Loucy (cell line): ENCODE results near the gene SLC6A11.

Experiments
- H2AFZ ChIP-seq: fragments of 200-600 bp; sonication (generic); 2 replicates; pipeline ENCODE4 v1.6.0; 2016; ENCODE audit warnings: antibody characterized with exemption, mild to moderate bottlenecking, low read length, moderate library complexity
- H3F3A ChIP-seq: fragments of 200-600 bp; 2 replicates; pipeline ENCODE4 v1.6.0; 2016; ENCODE audit warnings: antibody characterized with exemption, low read depth, mild to moderate bottlenecking
- H3K27me3 ChIP-seq: fragments of 200-600 bp; sonication (generic); 2 replicates; pipeline ENCODE4 v1.6.1; 2014; ENCODE audit warnings: low read length, mild to moderate bottlenecking; ENCODE audit not compliant: insufficient read depth, poor library complexity, severe bottlenecking
- H3K36me3 ChIP-seq: fragments of 200-600 bp; sonication (generic); 2 replicates; pipeline ENCODE4 v1.6.1; 2016; ENCODE audit warnings: low read length; ENCODE audit not compliant: insufficient read depth
- H3K4me1 ChIP-seq: fragments of 200-600 bp; sonication (generic); 2 replicates; pipeline ENCODE4 v1.5.1; 2014; ENCODE audit warnings: low read length, mild to moderate bottlenecking; ENCODE audit not compliant: insufficient read depth, poor library complexity, severe bottlenecking
- H3K4me2 ChIP-seq: fragments of 200-600 bp; sonication (generic); 2 replicates; pipeline ENCODE4 v1.6.0; 2014; ENCODE audit warnings: antibody characterized with exemption, low read length, low read depth, mild to moderate bottlenecking; ENCODE audit not compliant: poor library complexity, severe bottlenecking
- H3K4me3 ChIP-seq: fragments of 200-600 bp; sonication (generic); 2 replicates; pipeline ENCODE4 v1.5.1; 2014; ENCODE audit warnings: low read length, mild to moderate bottlenecking, mixed read lengths; ENCODE audit not compliant: poor library complexity, severe bottlenecking
- H3K79me2 ChIP-seq: fragments of 200-600 bp; sonication (generic); 2 replicates; pipeline ENCODE4 v1.6.1; 2014; ENCODE audit warnings: low read length; ENCODE audit not compliant: insufficient read depth
- H3K9ac ChIP-seq: fragments of 200-600 bp; sonication (generic); 2 replicates; pipeline ENCODE4 v1.6.0; 2014; ENCODE audit warnings: mild to moderate bottlenecking, low read depth, low read length, moderate library complexity; ENCODE audit not compliant: poor library complexity, severe bottlenecking
- H3K9me2 ChIP-seq: fragments of 200-600 bp; sonication (generic); replicated peaks from 2 replicates; pipeline ENCODE4 v1.6.1; 2016; ENCODE audit warnings: low read depth, low read length, mixed read lengths
- H3K9me3 ChIP-seq: fragments of 200-600 bp; sonication (generic); 2 replicates; pipeline ENCODE4 v1.6.1; 2014; ENCODE audit warnings: mild to moderate bottlenecking, antibody characterized with exemption, low read length, low read depth; ENCODE audit not compliant: insufficient read depth
- H4K20me1 ChIP-seq: fragments of 200-600 bp; sonication (generic); 2 replicates; pipeline ENCODE4 v1.6.0; 2014; ENCODE audit warnings: antibody characterized with exemption, low read length, mild to moderate bottlenecking; ENCODE audit not compliant: insufficient read depth, poor library complexity, severe bottlenecking
- EZH2phosphoT487 ChIP-seq: fragments of 200-600 bp; IDR thresholded peaks from 2 replicates; pipeline ENCODE4 v1.6.1; 2018; ENCODE audit warnings: antibody characterized with exemption, mild to moderate bottlenecking, moderate library complexity, borderline replicate concordance
- TF ChIP-seq, protein P1 (sequence below): fragments of 200-600 bp; sonication (generic); conservative IDR thresholded peaks from 2 replicates; pipeline ENCODE4 v1.5.1; 2014; ENCODE audit warnings: mild to moderate bottlenecking, antibody characterized with exemption, low read length

The SLC6A11 gene

DNA sequence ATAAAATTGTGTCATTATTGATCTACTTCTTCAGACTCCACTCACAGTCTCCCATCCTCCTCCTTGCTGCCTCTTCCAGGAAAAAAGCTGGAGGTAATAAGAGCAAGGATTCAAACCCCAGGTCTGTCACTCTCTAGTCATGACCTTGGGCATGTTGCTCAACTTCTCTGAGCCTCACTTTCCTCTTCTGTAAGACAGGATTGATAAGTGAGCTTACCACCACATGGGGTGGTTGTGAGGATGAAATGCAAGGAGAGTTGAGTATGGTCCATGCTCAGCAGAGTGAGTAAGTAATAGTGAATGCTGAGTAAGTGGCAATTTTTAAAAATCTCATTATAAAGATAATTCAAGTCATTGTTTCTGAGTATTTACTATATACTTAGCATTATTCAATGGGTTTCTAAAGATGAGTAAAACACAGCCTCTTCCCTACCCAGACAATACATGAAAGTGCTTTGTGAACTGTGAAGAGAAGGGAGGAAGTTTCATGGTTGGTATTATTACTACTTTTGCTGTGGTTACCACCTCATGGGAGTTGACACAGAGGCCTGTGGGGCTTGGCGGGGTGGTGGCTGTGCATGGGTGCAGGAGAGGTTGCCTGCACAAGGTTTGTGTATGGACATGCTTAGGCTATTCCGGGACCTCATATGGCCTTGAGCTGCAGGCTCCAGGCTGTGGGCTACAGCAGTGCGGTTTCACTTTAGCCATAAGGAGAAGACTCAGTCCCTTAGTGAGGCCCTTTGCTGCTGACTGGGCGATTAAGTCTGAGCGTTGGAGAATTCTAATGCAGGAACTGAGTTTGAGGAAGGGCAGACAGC is 30.0 kb downstream of the SLC6A11 start:
- H3K79me2 ChIP-seq: no peaks in the 10 kb centered on the region
- H3F3A ChIP-seq: no peaks in the 10 kb centered on the region
- no peak overlapping the region for H2AFZ ChIP-seq
- H3K9me2 ChIP-seq: no peaks in the 10 kb centered on the region
- H3K9ac ChIP-seq: no peak overlapping the region
- H3K4me2 ChIP-seq: no peak overlapping the region
- H3K4me3 ChIP-seq: no peak overlapping the region
- H3K27me3 ChIP-seq: no peaks in the 10 kb centered on the region
- H4K20me1 ChIP-seq: no peaks in the 10 kb centered on the region
- no peaks in the 10 kb centered on the region for H3K4me1 ChIP-seq
- no peak for TF ChIP-seq EZH2phosphoT487
- TF ChIP-seq, protein P1, sequence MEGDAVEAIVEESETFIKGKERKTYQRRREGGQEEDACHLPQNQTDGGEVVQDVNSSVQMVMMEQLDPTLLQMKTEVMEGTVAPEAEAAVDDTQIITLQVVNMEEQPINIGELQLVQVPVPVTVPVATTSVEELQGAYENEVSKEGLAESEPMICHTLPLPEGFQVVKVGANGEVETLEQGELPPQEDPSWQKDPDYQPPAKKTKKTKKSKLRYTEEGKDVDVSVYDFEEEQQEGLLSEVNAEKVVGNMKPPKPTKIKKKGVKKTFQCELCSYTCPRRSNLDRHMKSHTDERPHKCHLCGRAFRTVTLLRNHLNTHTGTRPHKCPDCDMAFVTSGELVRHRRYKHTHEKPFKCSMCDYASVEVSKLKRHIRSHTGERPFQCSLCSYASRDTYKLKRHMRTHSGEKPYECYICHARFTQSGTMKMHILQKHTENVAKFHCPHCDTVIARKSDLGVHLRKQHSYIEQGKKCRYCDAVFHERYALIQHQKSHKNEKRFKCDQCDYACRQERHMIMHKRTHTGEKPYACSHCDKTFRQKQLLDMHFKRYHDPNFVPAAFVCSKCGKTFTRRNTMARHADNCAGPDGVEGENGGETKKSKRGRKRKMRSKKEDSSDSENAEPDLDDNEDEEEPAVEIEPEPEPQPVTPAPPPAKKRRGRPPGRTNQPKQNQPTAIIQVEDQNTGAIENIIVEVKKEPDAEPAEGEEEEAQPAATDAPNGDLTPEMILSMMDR: no peak
- no peaks in the 10 kb centered on the region for H3K9me3 ChIP-seq
- no peaks in the 10 kb centered on the region for H3K36me3 ChIP-seq

DNA sequence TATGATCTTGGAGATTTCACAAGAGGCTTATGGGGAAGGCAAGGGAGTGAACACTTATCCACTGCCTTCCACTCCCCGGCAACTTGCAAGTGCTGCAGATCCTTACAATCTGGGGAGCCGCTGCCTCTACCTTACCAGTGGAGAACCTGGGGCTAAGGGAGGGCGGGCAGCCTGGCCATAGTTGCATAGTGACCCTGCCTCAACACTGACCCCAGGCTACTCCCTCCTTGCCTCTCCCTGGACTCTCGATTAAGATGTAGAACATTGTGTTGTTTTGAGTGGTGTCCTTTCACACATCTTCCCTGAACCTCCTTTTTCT is 30.6 kb downstream of the SLC6A11 start:
- TF ChIP-seq EZH2phosphoT487: no peak
- TF ChIP-seq, protein P1: no peak
- no peaks in the 10 kb centered on the region for H3F3A ChIP-seq
- H3K4me1 ChIP-seq: no peaks in the 10 kb centered on the region
- no peak overlapping the region for H3K4me2 ChIP-seq
- no peak overlapping the region for H2AFZ ChIP-seq
- no peaks in the 10 kb centered on the region for H3K79me2 ChIP-seq
- no peak overlapping the region for H3K4me3 ChIP-seq
- no peaks in the 10 kb centered on the region for H3K36me3 ChIP-seq
- no peaks in the 10 kb centered on the region for H3K27me3 ChIP-seq
- no peaks in the 10 kb centered on the region for H3K9me3 ChIP-seq
- no peaks in the 10 kb centered on the region for H4K20me1 ChIP-seq
- H3K9me2 ChIP-seq: no peaks in the 10 kb centered on the region
- no peak overlapping the region for H3K9ac ChIP-seq

DNA sequence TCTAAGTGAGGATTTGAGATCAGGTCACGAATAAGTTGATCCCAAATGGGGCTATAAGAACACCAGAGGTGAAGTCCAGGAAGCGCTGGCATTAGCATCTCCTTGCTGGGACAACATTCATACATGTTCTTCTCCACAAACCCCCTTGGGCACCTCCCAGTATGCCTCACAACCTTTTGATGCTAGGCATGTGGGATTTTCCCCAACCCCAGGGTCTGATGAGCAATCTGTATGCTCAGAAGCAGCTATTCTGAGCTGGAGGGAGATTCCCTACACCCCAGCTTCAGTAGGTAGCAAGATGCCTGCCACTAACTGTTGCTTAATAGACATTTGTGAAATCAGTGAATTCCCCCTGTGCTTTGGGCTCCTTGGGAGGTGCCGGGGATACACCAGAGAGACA is 32.2 kb downstream of the SLC6A11 start:
- H3K9me3 ChIP-seq: no peaks in the 10 kb centered on the region
- H2AFZ ChIP-seq: no peak overlapping the region
- H3K9me2 ChIP-seq: no peaks in the 10 kb centered on the region
- no peaks in the 10 kb centered on the region for H4K20me1 ChIP-seq
- H3K36me3 ChIP-seq: no peaks in the 10 kb centered on the region
- no peaks in the 10 kb centered on the region for H3K79me2 ChIP-seq
- no peaks in the 10 kb centered on the region for H3F3A ChIP-seq
- H3K27me3 ChIP-seq: no peaks in the 10 kb centered on the region
- TF ChIP-seq, protein P1: no peak
- TF ChIP-seq EZH2phosphoT487: no peak
- no peak overlapping the region for H3K4me3 ChIP-seq
- no peaks in the 10 kb centered on the region for H3K4me1 ChIP-seq
- no peak overlapping the region for H3K4me2 ChIP-seq
- no peak overlapping the region for H3K9ac ChIP-seq
